ENCODE results near the gene SLC25A33. TPM values are rescaled to one million over a fixed set of nuclear protein-coding genes. Genes with fewer than 3 reads are reported as not detected.

The SLC25A33 gene
- total and polyA plus RNA-seq, 2 donors (not counting 1 experiment from before 2014, with no cell fraction given), result 2.3 to 5.0 TPM

DNA sequence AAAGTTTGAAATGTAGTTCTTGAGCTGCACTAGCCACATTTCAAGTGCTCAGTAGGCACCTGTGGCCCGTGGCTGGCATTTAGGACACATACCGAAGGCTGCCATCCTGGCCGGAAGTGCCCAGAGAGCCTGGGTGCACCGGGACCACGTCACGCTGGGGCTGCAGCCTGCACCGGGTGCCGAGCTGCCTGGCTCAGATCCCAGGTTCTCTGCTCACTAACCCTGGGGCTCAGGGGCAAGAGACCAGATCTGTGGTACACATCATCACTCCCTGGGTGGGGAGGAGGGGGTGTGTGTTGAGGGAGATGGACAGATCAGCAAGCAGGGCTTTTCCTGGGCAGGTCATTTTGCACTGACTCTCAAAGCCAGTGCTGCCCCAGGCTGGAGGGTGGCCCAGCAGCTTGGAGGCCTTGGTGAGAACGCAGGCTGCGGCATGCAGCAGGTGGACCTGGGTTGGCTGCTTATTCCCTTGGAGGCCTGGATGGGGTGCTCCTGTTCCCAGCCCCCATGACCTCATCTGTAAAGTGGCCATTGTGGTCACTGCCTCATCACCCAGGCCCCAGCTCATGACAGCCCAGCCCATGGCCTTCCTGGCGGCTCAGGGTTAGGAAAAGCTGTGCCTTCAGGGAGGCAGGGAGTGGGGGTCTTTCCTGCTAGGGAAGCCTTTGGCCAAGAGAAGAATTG lies 73.0 kb downstream of the SLC25A33 start:
- H4K20me1 ChIP-seq (ENCODE audit: control insufficient read depth, insufficient read depth, low read length, poor library complexity, severe bottlenecking), result no peaks in the 10 kb centered on the region
- H3K27ac ChIP-seq (ENCODE audit: low read length in 2 of 2), result no peak overlapping the region
- Mint-ChIP-seq H3K9me3 (ENCODE audit: insufficient read depth) (no peaks in the 10 kb centered on the region), H3K27me3 (no peaks in the 10 kb centered on the region), H3K4me1 (peaks cover 2% of the 10 kb centered on the region), H3K27ac (no peak overlapping the region), H3K4me3 (no peak overlapping the region)
- peaks cover 10% of the 10 kb centered on the region for H3K79me2 ChIP-seq (ENCODE audit: control insufficient read depth, insufficient read depth, low read length)
- TF ChIP-seq, protein P1, sequence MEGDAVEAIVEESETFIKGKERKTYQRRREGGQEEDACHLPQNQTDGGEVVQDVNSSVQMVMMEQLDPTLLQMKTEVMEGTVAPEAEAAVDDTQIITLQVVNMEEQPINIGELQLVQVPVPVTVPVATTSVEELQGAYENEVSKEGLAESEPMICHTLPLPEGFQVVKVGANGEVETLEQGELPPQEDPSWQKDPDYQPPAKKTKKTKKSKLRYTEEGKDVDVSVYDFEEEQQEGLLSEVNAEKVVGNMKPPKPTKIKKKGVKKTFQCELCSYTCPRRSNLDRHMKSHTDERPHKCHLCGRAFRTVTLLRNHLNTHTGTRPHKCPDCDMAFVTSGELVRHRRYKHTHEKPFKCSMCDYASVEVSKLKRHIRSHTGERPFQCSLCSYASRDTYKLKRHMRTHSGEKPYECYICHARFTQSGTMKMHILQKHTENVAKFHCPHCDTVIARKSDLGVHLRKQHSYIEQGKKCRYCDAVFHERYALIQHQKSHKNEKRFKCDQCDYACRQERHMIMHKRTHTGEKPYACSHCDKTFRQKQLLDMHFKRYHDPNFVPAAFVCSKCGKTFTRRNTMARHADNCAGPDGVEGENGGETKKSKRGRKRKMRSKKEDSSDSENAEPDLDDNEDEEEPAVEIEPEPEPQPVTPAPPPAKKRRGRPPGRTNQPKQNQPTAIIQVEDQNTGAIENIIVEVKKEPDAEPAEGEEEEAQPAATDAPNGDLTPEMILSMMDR (IDR thresholded peaks at IDR 0.05), result no peak
- no peak for TF ChIP-seq EZH2 (IDR thresholded peaks at IDR 0.05; ENCODE audit: borderline replicate concordance, insufficient read depth, low read depth, low read length, poor library complexity, severe bottlenecking)
- no peak overlapping the region for H3K9ac ChIP-seq (ENCODE audit: low read length)
- H3K4me1 ChIP-seq (ENCODE audit: control insufficient read depth in 2 of 2, insufficient read depth in 2 of 2, low read length in 2 of 2), result peaks cover 4 to 9% of the 10 kb centered on the region in 2 donors
- DNase-seq (no peak), ATAC-seq (ENCODE audit: low read depth) (no peak)
- intact Hi-C loops (cut with micrococcal nuclease), result no loop called here
- CTCF ChIA-PET, result interaction anchor here (1.5 to 7.2 kb wide), 3 partner anchors 23 to 254 kb away, joined by 3 to 150 read pairs (median 4); no protein-coding TSS in a partner anchor
- H3K4me3 ChIP-seq (ENCODE audit: control extremely low read depth in 1 of 5, extremely low read depth in 1 of 5, insufficient read depth in 1 of 5, low read depth in 2 of 5, low read length in 4 of 5), result no peak overlapping the region
- POLR2A ChIA-PET, result no interaction called here
- no peaks in the 10 kb centered on the region for H3K27me3 ChIP-seq (replicated peaks in 1 of 4; ENCODE audit: control extremely low read depth in 1 of 4, control insufficient read depth in 3 of 4, insufficient read depth in 4 of 4, low read length in 3 of 4)
- H3K9me3 ChIP-seq (ENCODE audit: control extremely low read depth in 1 of 3, control insufficient read depth in 2 of 3, insufficient read depth in 1 of 3, low read length in 2 of 3), result no peaks in the 10 kb centered on the region
- peaks cover 0 to 15% of the 10 kb centered on the region in 2 experiments for H3K36me3 ChIP-seq (replicated peaks in 1 of 2; ENCODE audit: control extremely low read depth in 1 of 2, control insufficient read depth in 1 of 2, extremely low read depth in 1 of 2, insufficient read depth in 2 of 2, low read length in 1 of 2)
- 100% methylated on average over 7 of the region's 11 CpGs for WGBS (ENCODE audit: insufficient coverage)
- no peak overlapping the region for H2AFZ ChIP-seq (ENCODE audit: insufficient read depth, low read depth, low read length, poor library complexity, severe bottlenecking)
- no peak overlapping the region for H3K4me2 ChIP-seq (replicated peaks; ENCODE audit: low read depth, low read length, poor library complexity, severe bottlenecking)

All from B cell (primary cell).